Measurements from ENCODE around the gene FGFR1OP2.

FGFR1OP2 gene

GRCh38 chr12:27012239-27012981, 74.1 kb downstream of the FGFR1OP2 start:
- peaks cover 8% of the 10 kb centered on the region; the same call in 1 of the 2 replicates for H3K79me2 ChIP-seq (ENCODE audit: low read length)
- no peak overlapping the region for H2AFZ ChIP-seq (ENCODE audit: low read depth, low read length)
- H3K9ac ChIP-seq (ENCODE audit: low read length), result no peak overlapping the region
- no peak for TF ChIP-seq EZH2phosphoT487 (IDR thresholded peaks at IDR 0.05; ENCODE audit: low read depth)
- no peak for TF ChIP-seq CTCF (IDR thresholded peaks at IDR 0.05; ENCODE audit: low read depth, low read length)
- no peaks in the 10 kb centered on the region for H3K36me3 ChIP-seq (replicated peaks; ENCODE audit: low read depth, low read length)
- H3K4me2 ChIP-seq (ENCODE audit: low read length), result no peak overlapping the region
- peaks cover 34% of the 10 kb centered on the region for H3K4me1 ChIP-seq (ENCODE audit: low read length)
- H4K20me1 ChIP-seq (ENCODE audit: insufficient read depth, low read length), result no peaks in the 10 kb centered on the region
- no peaks in the 10 kb centered on the region for H3K27me3 ChIP-seq (ENCODE audit: low read depth, low read length)
- no peak overlapping the region for H3K4me3 ChIP-seq (ENCODE audit: low read length)
- H3K27ac ChIP-seq (ENCODE audit: low read length), result no peak overlapping the region
- H3K9me3 ChIP-seq (ENCODE audit: insufficient read depth, low read length), result no peaks in the 10 kb centered on the region

DNA sequence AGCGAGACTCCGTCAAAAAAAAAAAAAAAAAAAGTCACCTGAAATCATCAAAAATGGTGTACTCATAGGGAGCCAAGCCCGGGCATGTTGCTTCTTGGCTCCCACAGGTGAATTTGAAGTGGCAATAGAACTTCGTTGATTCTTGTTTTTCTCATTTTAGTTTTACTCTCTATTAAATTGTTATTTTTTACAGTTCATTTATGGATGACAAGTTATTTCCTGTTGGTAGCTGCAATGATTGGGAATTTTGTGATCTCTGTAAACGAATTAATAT, 74.6 kb downstream of the FGFR1OP2 start:
- TF ChIP-seq CTCF (IDR thresholded peaks at IDR 0.05; ENCODE audit: low read depth, low read length) (no peak), EZH2phosphoT487 (IDR thresholded peaks at IDR 0.05; ENCODE audit: low read depth) (no peak)
- H3K4me3 ChIP-seq (ENCODE audit: low read length), result peak overlapping the region; percentile 85
- no peak overlapping the region for H3K27ac ChIP-seq (ENCODE audit: low read length)
- H4K20me1 ChIP-seq (ENCODE audit: insufficient read depth, low read length), result no peaks in the 10 kb centered on the region
- no peaks in the 10 kb centered on the region for H3K27me3 ChIP-seq (ENCODE audit: low read depth, low read length)
- peak overlapping the region; percentile 65; the same call in 1 of the 2 replicates for H3K9ac ChIP-seq (ENCODE audit: low read length)
- H3K79me2 ChIP-seq (ENCODE audit: low read length), result peaks cover 8% of the 10 kb centered on the region; the same call in 1 of the 2 replicates
- H3K4me1 ChIP-seq (ENCODE audit: low read length), result peaks cover 32% of the 10 kb centered on the region
- peak overlapping the region; percentile 86 for H3K4me2 ChIP-seq (ENCODE audit: low read length)
- no peaks in the 10 kb centered on the region for H3K9me3 ChIP-seq (ENCODE audit: insufficient read depth, low read length)
- H2AFZ ChIP-seq (ENCODE audit: low read depth, low read length), result no peak overlapping the region
- H3K36me3 ChIP-seq (replicated peaks; ENCODE audit: low read depth, low read length), result no peaks in the 10 kb centered on the region

- Histone ChIP-seq H3K4me2 (ENCODE audit: low read length) (peak overlapping the region; percentile 86), H2AFZ (ENCODE audit: low read depth, low read length) (peak overlapping the region; percentile 75), H3K27ac (ENCODE audit: low read length) (peak overlapping the region; percentile 23), H3K4me3 (ENCODE audit: low read length) (peak overlapping the region; percentile 85), H3K9me3 (ENCODE audit: insufficient read depth, low read length) (no peaks in the 10 kb centered on the region), H3K4me1 (ENCODE audit: low read length) (peaks cover 27% of the 10 kb centered on the region), H3K9ac (ENCODE audit: low read length) (peak overlapping the region; percentile 65), H3K36me3 (replicated peaks; ENCODE audit: low read depth, low read length) (no peaks in the 10 kb centered on the region), H3K79me2 (ENCODE audit: low read length) (peaks cover 8% of the 10 kb centered on the region; the same call in 1 of the 2 replicates), H4K20me1 (ENCODE audit: insufficient read depth, low read length) (no peaks in the 10 kb centered on the region), H3K27me3 (ENCODE audit: low read depth, low read length) (no peaks in the 10 kb centered on the region)
- TF ChIP-seq EZH2phosphoT487 (IDR thresholded peaks at IDR 0.05; ENCODE audit: low read depth), result no peak
- no peak for TF ChIP-seq CTCF (IDR thresholded peaks at IDR 0.05; ENCODE audit: low read depth, low read length)
Observed at GRCh38 chr12:27013611-27014084, 75.4 kb downstream of the FGFR1OP2 start.

DNA sequence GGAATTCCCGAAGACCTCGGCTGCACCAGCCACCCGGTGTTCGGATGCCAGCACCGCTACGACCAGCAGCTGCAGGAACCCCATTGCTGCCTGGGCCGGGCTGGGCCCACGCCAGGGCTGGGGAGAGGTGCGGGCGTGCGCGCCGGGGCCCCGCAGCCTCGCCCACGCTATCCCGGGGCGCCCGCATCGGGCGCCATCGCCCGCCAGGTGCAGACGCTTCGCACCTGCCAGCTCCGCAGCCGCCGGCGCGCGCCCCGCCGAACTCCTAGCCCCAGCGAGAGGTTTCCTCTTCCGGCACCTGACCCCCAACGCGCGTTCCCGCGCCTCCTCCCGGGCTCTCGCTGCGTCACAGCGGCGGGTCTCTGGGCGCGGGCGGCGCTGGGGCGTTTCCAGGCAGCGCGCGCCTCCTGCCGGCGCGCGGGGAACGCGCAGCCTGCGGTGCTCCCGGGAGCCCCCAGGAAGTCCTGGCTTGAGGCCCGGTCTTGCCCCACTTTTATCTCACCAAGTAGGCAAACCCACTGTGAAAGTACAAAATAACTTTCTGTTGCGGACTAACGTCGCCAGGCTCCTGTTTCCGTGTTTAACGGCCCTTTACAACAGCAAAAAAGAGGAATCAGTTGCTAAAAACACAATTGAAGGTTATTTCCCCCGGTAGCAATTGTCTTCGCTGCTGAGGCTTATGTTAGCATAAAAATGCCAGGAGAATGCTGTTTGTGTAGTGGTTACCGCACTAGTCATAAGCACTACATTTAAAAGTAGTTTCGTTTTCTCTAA, 76.0 kb downstream of the FGFR1OP2 start, which contains the start of gene TM7SF3:
TM7SF3 (minus strand) TSS at position 300 of the 774 bp plus-strand sequence; CDS start at position 84, 216 bp downstream.
- Histone ChIP-seq H3K4me1 (ENCODE audit: low read length) (peaks cover 27% of the 10 kb centered on the region), H3K4me2 (ENCODE audit: low read length) (peak within 1 kb of the TSS; percentile 86), H4K20me1 (ENCODE audit: insufficient read depth, low read length) (no peaks in the 10 kb centered on the region), H3K4me3 (ENCODE audit: low read length) (peak within 1 kb of the TSS; percentile 85), H3K9me3 (ENCODE audit: insufficient read depth, low read length) (no peaks in the 10 kb centered on the region), H3K36me3 (replicated peaks; ENCODE audit: low read depth, low read length) (no peaks in the 10 kb centered on the region), H2AFZ (ENCODE audit: low read depth, low read length) (peak within 1 kb of the TSS; percentile 75), H3K27me3 (ENCODE audit: low read depth, low read length) (no peaks in the 10 kb centered on the region), H3K27ac (ENCODE audit: low read length) (peak within 1 kb of the TSS; percentile 72), H3K9ac (ENCODE audit: low read length) (peak within 1 kb of the TSS; percentile 75), H3K79me2 (ENCODE audit: low read length) (peaks cover 8% of the 10 kb centered on the region; the same call in 1 of the 2 replicates)
- peak; percentile 90 for TF ChIP-seq CTCF (IDR thresholded peaks at IDR 0.05; ENCODE audit: low read depth, low read length)
- TF ChIP-seq EZH2phosphoT487 (IDR thresholded peaks at IDR 0.05; ENCODE audit: low read depth), result no peak
